Lower leg skin (tissue), 3 donors: ENCODE results near the gene B2M.
"Not testable (repeated sequence)": the region's sequence is repeated elsewhere in the genome, so short reads cannot be mapped to it uniquely, and the experiment has no call there.

Experiments
- CTCF ChIP-seq, 3 donors: fragments of 450-650 bp; IDR thresholded peaks; one replicate each; pipeline ENCODE4 v1.5.1; 2016; ENCODE audit warnings: antibody characterized with exemption in 3 of 3, mild to moderate bottlenecking in 3 of 3, moderate library complexity in 2 of 3
- POLR2A ChIP-seq, 2 donors: fragments of 450-650 bp; IDR thresholded peaks; one replicate each; pipeline ENCODE4 v1.6.1; 2016 to 2017; ENCODE audit warnings: antibody characterized with exemption in 2 of 2, mild to moderate bottlenecking in 1 of 2, moderate library complexity in 1 of 2

- TF ChIP-seq POLR2A, CTCF (IDR thresholded peaks at IDR 0.05): not testable (repeated sequence)
Observed at GRCh38 chr15:44682809-44683682, 28.3 kb upstream of the B2M start.
